B cell (primary cell): ENCODE data around the gene VEGFB.

Experiments used
- EZH2 ChIP-seq: IDR thresholded peaks from 2 replicates; pipeline ENCODE4 v1.6.1; 2012; ENCODE audit warnings: borderline replicate concordance, low read depth, mild to moderate bottlenecking, moderate library complexity, low read length; ENCODE audit not compliant: insufficient read depth, poor library complexity, severe bottlenecking
- TF ChIP-seq, protein P1 (sequence below): fragments of 200-600 bp; IDR thresholded peaks from one replicate; pipeline ENCODE4 v1.8.0; 2022; ENCODE audit warnings: antibody characterized with exemption, mild to moderate bottlenecking

DNA sequence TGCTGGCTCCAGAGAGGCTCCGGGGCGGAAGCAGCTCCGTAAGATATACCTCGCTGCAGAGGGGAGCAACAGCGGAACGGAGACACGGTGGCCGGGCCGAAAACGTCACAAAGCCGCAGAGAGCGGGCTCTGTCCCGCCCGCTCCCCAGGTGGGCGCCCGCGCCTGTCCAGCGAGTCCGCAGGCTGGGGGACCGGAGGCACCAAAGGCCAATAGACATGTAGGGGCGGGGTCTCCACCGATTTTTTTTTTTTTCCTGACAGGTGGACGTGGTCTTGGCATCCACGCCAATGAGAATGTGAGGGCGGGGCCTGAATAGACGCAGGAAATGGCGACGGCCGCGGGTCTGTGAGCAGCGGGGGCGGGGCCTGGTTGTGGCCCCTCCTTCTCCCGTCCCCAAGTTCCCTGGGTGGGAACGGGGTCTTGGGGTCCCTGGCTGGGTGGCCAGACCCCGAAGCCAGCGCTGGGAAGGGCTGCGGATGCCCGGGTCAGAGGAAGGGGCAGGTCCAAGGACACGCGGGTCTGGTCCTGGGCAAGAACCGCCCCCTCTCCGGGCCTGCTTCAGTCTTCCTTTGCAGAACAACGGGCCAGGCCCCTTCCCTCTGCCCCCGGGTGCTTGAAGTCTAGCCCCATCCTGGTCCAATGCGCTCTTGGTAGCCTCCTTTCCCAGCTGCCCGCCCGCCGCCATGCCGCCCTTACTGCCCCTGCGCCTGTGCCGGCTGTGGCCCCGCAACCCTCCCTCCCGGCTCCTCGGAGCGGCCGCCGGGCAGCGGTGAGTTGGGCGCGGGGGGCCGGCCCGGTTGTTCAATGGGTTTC is 4.0 kb upstream of the VEGFB start, which contains the start of gene DNAJC4:
- TF ChIP-seq, protein P1, sequence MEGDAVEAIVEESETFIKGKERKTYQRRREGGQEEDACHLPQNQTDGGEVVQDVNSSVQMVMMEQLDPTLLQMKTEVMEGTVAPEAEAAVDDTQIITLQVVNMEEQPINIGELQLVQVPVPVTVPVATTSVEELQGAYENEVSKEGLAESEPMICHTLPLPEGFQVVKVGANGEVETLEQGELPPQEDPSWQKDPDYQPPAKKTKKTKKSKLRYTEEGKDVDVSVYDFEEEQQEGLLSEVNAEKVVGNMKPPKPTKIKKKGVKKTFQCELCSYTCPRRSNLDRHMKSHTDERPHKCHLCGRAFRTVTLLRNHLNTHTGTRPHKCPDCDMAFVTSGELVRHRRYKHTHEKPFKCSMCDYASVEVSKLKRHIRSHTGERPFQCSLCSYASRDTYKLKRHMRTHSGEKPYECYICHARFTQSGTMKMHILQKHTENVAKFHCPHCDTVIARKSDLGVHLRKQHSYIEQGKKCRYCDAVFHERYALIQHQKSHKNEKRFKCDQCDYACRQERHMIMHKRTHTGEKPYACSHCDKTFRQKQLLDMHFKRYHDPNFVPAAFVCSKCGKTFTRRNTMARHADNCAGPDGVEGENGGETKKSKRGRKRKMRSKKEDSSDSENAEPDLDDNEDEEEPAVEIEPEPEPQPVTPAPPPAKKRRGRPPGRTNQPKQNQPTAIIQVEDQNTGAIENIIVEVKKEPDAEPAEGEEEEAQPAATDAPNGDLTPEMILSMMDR = no peak
- no peak for TF ChIP-seq EZH2
